ENCODE data around the gene RBL2.
"Not testable (repeated sequence)": the region's sequence is repeated elsewhere in the genome, so short reads cannot be mapped to it uniquely, and the experiment has no call there.

The RBL2 gene

GRCh38 chr16:53503270-53503923 is 69.1 kb downstream of the RBL2 start:
- peak; percentile 100 for DNase-seq (ENCODE audit: low read depth)

DNA sequence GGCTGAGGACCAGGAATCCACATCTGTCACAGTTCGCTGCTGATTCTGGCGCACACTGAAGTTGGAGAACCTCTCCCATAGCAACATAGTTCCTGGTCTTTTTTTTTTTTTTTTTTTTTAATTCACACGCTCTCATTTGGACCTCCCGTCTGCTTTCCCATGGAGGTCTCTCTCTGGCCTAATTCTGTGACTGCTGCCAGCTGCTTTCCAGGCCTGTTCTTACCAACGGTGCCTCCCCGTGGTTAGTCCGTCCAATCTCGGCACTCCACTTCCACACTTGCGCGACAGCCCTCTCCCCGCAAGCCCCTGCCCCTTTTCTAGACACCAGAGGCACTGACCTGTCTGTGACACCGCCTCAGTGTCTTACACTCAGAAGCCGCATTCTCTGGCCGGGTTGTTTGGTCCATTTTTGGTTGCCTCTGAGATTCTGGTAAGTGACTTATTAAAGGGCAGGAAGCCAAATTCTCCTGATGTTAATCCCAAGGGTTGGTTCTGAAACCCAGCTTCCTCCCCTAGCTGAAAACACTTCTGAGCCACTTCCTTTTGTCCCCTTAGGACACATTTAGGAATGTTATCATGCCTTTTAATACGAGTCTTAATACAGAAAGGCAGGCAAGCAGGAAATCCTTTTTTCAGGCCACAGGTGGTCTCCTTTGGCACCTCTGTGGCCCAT is 69.9 kb downstream of the RBL2 start:
- no peak for DNase-seq (ENCODE audit: low read depth)
- H3K4me3 ChIP-seq (ENCODE audit: low read depth, low read length) = peak overlapping the region; percentile 53

More at GRCh38 chr16:53503270-53503923, 69.1 kb downstream of the RBL2 start:
- H3K4me3 ChIP-seq (ENCODE audit: low read depth, low read length) = peak overlapping the region; percentile 79

GRCh38 chr16:53504665-53505064 is 70.4 kb downstream of the RBL2 start:
- peak; percentile 71 for DNase-seq (ENCODE audit: low read depth)
- H3K4me3 ChIP-seq (ENCODE audit: low read depth, low read length) = no peak overlapping the region

DNA sequence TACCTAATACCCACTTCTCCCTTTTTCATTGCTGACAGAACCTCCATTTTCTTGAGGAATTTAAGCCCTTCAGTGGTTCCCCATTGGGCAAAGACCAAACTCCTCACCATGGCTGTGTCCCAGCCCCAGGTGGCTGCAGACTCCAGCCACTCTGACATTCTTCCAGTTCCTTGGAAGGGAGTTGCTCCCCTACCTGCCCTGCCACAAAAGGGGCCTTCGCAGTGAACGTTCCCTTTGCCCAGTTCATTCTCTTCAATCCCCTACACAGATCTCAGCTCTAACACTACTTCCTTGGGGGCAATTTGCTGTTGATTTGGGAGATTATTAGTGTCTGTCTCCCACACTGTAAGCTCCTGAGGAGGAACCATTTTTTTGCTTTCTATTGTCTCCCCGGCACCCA is 72.0 kb downstream of the RBL2 start:
- no peak for DNase-seq (ENCODE audit: low read depth)
- H3K4me3 ChIP-seq (ENCODE audit: low read depth, low read length) = no peak overlapping the region

GRCh38 chr16:53507464-53508179 is 73.4 kb downstream of the RBL2 start:
- DNase-seq (ENCODE audit: low read depth) = no peak

GRCh38 chr16:53509906-53510703 is 75.8 kb downstream of the RBL2 start:
- H3K4me3 ChIP-seq (ENCODE audit: low read depth, low read length) = no peak overlapping the region
- no peak for DNase-seq (ENCODE audit: low read depth)

More at GRCh38 chr16:53507464-53508179, 73.4 kb downstream of the RBL2 start:
- no peak overlapping the region for H3K4me3 ChIP-seq (ENCODE audit: low read depth, low read length)

GRCh38 chr16:53510704-53511070 is 76.4 kb downstream of the RBL2 start:
- no peak for DNase-seq (ENCODE audit: low read depth)
- H3K4me3 ChIP-seq (ENCODE audit: low read depth, low read length) = no peak overlapping the region

- H3K4me3 ChIP-seq (ENCODE audit: low read depth, low read length) = no peak overlapping the region
- DNase-seq (ENCODE audit: low read depth) = no peak
Observed at GRCh38 chr16:53511084-53511402, 76.8 kb downstream of the RBL2 start.

DNA sequence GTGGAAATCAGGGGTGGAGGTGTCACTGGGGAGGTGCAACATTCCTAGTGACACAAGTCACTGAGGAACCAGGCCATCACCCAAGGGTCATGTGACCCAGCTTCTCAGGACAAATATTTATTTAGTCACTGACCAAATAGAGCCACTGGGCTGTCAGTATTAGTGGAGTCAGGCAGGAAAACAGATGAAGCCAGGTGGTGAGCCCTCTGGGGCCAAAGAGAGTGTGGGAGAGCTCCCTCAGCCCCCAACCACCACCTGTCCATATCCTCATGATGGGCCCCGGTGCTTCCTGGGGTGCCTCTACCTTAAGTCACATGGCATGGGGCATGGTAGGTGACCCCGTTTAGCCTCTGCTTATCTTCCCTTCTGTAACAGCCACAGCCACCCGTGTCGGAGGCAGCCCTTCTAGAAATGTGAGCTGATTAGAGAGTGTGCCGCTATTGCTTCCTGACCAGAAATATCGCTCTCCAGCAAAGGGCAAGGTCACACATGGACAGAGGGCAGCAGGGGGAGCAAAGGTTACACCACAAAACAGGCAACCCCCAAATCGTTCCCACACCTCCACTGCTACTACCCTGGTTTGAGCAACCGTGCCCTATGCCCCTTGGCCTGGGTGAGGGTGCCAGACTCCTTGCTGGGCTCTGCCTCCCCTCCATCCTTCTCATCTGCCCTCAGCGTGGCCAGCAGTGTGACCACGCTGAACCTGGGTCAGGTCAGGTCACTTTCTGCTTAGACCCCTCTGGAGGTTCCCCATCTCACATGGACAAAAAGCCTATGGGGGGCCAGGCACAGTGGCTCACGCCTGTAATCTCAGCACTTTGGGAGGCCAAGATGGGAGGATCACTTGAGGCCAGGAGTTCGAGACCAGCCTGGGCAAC is 77.4 kb downstream of the RBL2 start:
- DNase-seq (ENCODE audit: low read depth) = no peak
- no peak overlapping the region for H3K4me3 ChIP-seq (ENCODE audit: low read depth, low read length)

DNA sequence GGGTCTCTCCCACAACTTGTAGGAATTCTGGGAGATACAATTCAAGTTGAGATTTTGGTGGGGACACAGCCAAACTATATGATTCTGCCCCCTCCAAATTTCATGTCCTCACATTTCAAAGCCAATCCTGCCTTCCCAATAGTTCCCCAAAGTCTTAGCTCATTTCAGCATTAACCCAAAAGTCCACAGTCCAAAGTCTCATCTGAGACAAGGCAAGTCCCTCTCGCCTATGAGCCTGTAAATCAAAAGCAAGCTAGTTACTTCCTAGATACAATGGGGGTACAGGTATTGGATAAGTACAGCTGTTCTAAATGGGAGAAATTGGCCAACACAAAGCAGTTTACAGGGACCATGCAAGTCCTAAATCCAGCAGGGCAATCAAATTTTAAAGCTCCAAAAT is 78.5 kb downstream of the RBL2 start:
- not testable (repeated sequence) for H3K4me3 ChIP-seq (ENCODE audit: low read depth, low read length); DNase-seq (ENCODE audit: low read depth)

DNA sequence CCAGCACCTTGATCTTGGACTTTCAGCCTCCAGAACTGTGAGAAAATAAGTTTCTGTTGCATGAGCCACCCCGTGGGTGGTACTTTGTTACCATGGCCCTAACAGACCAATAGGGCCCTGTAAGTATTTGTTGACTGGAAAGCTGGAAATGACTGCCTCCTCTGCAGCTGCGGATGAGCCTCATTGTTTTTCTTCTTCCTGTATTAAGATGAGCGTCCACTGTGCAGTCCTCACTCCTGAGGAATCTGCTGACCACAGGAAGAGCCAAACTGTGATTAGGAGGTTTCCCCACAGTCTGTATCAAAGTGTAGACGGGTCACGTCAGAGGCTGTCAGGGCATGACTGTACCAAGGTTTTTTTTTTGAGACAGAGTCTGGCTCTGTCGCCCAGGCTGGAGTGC is 81.0 kb downstream of the RBL2 start:
- H3K4me3 ChIP-seq (ENCODE audit: low read depth, low read length) = no peak overlapping the region
- DNase-seq (ENCODE audit: low read depth) = no peak

DNA sequence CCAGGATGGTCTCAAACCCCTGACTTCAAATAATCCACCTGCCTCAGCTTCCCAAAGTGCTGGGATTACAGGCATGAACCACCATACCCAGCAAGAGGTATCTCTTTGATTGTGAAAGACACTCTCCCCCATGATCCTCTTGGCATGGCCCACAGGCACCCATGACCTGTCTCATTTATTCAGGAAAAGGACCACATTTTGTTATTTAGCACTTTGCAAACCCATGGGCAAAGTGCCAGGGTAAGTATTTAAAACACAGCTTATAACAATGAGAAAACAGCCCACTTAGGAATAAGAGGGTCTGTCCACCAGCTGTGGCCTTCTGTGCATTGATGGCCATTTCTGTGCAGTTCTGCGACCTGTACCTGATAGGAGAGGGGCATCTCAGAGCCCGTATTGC is 81.5 kb downstream of the RBL2 start:
- DNase-seq (ENCODE audit: low read depth) = no peak
- H3K4me3 ChIP-seq (ENCODE audit: low read depth, low read length) = no peak overlapping the region

GRCh38 chr16:53517851-53518250 is 83.6 kb downstream of the RBL2 start:
- no peak for DNase-seq (ENCODE audit: low read depth)
- H3K4me3 ChIP-seq (ENCODE audit: low read depth, low read length) = no peak overlapping the region

- peak; percentile 54 for DNase-seq (ENCODE audit: low read depth)
- H3K4me3 ChIP-seq (ENCODE audit: low read depth, low read length) = no peak overlapping the region
Observed at GRCh38 chr16:53518550-53519416, 84.5 kb downstream of the RBL2 start.

- H3K4me3 ChIP-seq (ENCODE audit: low read depth, low read length) = no peak overlapping the region
- DNase-seq (ENCODE audit: low read depth) = no peak
Observed at GRCh38 chr16:53519417-53520091, 85.3 kb downstream of the RBL2 start.

GRCh38 chr16:53523126-53523804 is 89.0 kb downstream of the RBL2 start:
- no peak for DNase-seq (ENCODE audit: low read depth)
- H3K4me3 ChIP-seq (ENCODE audit: low read depth, low read length) = no peak overlapping the region

DNA sequence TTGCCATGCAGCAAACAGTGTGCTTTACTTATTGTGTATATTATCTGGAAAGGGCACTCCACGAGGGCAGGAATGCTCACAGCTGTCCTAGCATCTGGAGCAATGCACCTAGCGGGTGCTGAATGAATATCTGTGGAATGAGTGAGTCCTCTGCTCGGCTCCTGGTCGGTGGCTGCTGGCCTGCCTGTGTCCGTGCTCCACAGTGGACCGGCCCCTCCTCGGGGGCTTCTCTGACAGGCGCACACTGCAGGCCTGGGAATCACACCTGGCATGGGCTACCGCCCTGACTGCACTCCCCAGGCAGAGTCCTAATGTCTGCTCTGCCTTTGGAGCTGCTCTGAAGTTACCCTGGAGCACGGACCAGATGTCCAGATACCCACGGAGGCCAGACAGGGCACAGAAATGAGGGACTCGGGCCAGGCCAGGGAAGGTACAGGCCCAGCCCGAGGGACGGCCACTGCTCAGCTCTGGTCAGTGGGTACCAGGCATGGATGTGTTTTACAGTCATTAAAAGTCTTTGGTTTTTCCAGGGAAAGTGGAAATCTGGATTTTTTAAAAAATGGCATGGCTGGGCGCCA is 89.8 kb downstream of the RBL2 start:
- H3K4me3 ChIP-seq (ENCODE audit: low read depth, low read length) = no peak overlapping the region
- DNase-seq (ENCODE audit: low read depth) = no peak
